ENCODE measurements around the gene CDCA7.

Gene CDCA7

GRCh38 chr2:173417802-173418201 lies 63.1 kb downstream of the CDCA7 start:
- H3K4me3 ChIP-seq (ENCODE audit: control insufficient read depth in 1 of 7, extremely low read depth in 1 of 7, insufficient read depth in 4 of 7, low read depth in 2 of 7, low read length in 6 of 7): no peak overlapping the region
- H3K27ac ChIP-seq (ENCODE audit: insufficient read depth in 1 of 2, low read depth in 1 of 2, low read length in 2 of 2, poor library complexity in 1 of 2, severe bottlenecking in 2 of 2): no peak overlapping the region
- H3K27me3 ChIP-seq (replicated peaks in 2 of 5; ENCODE audit: control insufficient read depth in 4 of 5, insufficient read depth in 5 of 5, low read length in 4 of 5): peaks cover 0 to 4% (median 1%) of the 10 kb centered on the region in 5 experiments
- CTCF ChIA-PET: interaction anchor here (0.7 kb wide), 1 partner anchor 402 kb away, joined by 3 read pairs; no protein-coding TSS in a partner anchor
- POLR2A ChIA-PET: no interaction called here
- no peaks in the 10 kb centered on the region for H3K36me3 ChIP-seq (ENCODE audit: control insufficient read depth in 4 of 4, insufficient read depth in 4 of 4, low read length in 3 of 4)
- no peaks in the 10 kb centered on the region for H3K9me3 ChIP-seq (ENCODE audit: control extremely low read depth in 1 of 5, control insufficient read depth in 4 of 5, insufficient read depth in 2 of 5, low read depth in 1 of 5, low read length in 4 of 5)
- peaks cover 0 to 1% (median 0%) of the 10 kb centered on the region in 4 experiments for H3K4me1 ChIP-seq (ENCODE audit: control extremely low read depth in 1 of 4, control insufficient read depth in 4 of 4, insufficient read depth in 4 of 4, low read length in 3 of 4)
- no peak for DNase-seq
